NCI-H2196 (cell line): ENCODE data around the gene MGRN1.

Source experiments
- DNase-seq: peaks from one replicate; lab custom pipeline; 2025; ENCODE audit not compliant: unreplicated experiment; lab: John Stamatoyannopoulos, UW

Gene MGRN1

GRCh38 chr16:4696905-4697847, 72.5 kb downstream of the MGRN1 start:
- DNase-seq = no peak

- no peak for DNase-seq
Measured at GRCh38 chr16:4697848-4698291, 73.2 kb downstream of the MGRN1 start.

- DNase-seq = no peak
Measured at GRCh38 chr16:4698321-4699045, 73.9 kb downstream of the MGRN1 start.

- DNase-seq = no peak
Measured at GRCh38 chr16:4699046-4699556, 74.5 kb downstream of the MGRN1 start.

- no peak for DNase-seq
Measured at GRCh38 chr16:4700380-4700996, 75.9 kb downstream of the MGRN1 start.

- DNase-seq = no peak
Measured at GRCh38 chr16:4700997-4701743, 76.5 kb downstream of the MGRN1 start.

GRCh38 chr16:4701791-4702465, 77.3 kb downstream of the MGRN1 start:
- no peak for DNase-seq

- DNase-seq = no peak
Measured at GRCh38 chr16:4702466-4702808, 77.8 kb downstream of the MGRN1 start.

- no peak for DNase-seq
Measured at GRCh38 chr16:4703906-4704305, 79.3 kb downstream of the MGRN1 start.

- DNase-seq = no peak
Measured at GRCh38 chr16:4704491-4704890, 79.9 kb downstream of the MGRN1 start.

GRCh38 chr16:4704913-4705312, 80.3 kb downstream of the MGRN1 start:
- no peak for DNase-seq

GRCh38 chr16:4706871-4707270, 82.2 kb downstream of the MGRN1 start:
- no peak for DNase-seq

- DNase-seq = no peak
Measured at GRCh38 chr16:4709481-4709880, 84.9 kb downstream of the MGRN1 start.

- no peak for DNase-seq
Measured at GRCh38 chr16:4713663-4714501, 89.3 kb downstream of the MGRN1 start.

- DNase-seq = no peak
Measured at GRCh38 chr16:4714996-4715395, 90.4 kb downstream of the MGRN1 start.

GRCh38 chr16:4718466-4718865, 93.8 kb downstream of the MGRN1 start:
- no peak for DNase-seq

GRCh38 chr16:4723071-4723767, 98.6 kb downstream of the MGRN1 start:
- DNase-seq = no peak

- DNase-seq = no peak
Measured at GRCh38 chr16:4724661-4725270, 100.1 kb downstream of the MGRN1 start.
